HS-27A (cell line): ENCODE results near the gene PAM.

Experiments used
- DNase-seq: peaks from one replicate; pipeline ENCODE4 v3.0.0-alpha.2; 2012; ENCODE audit warnings: low read depth, missing footprints

Gene PAM

GRCh38 chr5:102781359-102781758, 26.3 kb downstream of the PAM start:
- no peak for DNase-seq

GRCh38 chr5:102781786-102782185, 26.7 kb downstream of the PAM start:
- no peak for DNase-seq

DNA sequence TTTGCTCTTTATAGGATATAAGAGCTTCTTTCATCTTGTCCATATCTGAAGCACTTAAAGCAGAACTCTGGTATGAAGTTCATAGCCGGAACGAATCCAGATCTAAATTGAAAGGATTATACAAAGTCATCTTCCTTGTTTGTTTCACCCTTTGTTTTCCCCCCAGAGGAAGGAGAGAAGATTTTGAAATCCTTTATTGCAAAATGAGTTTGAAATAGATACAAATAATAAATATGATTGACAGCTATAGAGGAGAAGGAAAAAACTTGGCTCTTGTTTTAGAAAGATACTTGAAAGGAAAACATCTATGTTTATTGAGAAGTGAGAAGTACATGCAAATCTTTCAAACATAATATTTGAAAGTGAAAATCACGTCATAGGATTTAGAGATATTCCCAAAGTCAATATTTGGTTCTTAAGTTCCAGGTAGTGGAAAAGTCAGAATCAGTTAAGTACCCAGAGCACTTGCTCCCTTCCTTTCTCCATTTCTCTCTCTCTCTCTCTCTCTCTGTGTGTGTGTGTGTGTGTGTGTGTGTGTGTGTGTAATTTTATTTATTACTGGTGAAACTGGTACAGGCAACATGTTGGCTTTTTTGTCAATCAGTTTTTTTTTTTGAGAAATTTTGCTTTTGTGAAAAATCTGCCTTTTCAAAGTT, 27.2 kb downstream of the PAM start:
- no peak for DNase-seq

DNA sequence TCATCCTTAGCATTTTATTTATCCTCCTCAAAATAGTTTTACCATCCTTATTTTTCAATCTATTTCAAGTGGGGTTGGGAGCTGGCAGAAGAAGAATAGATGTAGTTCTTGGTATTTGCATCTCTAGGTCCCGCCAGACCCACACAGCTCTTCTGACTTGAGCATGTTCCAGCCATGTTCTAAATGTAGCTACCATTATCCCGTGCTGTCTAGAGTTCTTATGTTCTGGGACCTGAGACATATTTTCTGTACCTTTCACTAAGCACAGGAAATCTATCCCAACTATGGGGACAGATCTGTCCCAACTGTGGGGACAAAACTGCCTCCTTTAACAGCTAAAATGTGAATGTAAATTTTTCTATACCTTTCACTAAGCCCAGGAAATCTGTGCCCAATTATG, 32.0 kb downstream of the PAM start:
- no peak for DNase-seq

DNA sequence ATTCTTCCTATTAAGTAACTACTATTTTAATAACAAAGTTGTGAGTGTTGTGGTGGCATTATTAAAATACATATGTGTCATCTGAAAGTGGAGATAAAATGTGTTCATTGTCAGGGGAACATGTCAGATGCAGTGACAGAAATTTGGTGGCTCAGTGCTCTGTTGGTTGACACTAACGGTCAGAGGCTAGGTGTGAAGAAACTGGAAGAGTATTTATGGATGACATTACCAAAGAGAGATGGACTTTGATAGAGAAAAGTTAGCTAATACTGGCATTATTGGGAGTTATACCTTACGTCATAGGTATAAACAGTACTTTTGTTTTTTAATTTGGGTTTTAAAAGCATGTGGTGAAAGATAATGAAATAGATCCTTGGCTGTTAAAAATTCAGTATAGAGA, 33.7 kb downstream of the PAM start:
- no peak for DNase-seq

DNA sequence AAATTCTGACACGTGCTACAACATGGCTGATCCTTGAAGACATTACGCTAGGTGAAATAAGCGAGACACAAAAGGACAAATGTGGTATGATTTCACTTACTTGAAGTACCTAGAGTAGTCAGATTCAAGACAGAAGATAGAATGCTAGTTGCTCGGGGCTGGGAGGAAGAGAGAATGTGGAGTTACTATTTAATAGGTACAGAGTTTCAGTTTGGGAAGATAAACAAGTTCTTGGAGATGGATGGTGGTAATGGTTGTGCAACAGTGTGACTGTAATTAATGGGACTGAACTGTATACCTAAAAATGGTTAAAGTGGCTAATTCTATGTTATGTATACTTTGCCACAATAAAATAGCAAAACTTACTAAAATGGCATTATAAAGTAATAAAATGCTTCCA, 34.4 kb downstream of the PAM start:
- no peak for DNase-seq

DNA sequence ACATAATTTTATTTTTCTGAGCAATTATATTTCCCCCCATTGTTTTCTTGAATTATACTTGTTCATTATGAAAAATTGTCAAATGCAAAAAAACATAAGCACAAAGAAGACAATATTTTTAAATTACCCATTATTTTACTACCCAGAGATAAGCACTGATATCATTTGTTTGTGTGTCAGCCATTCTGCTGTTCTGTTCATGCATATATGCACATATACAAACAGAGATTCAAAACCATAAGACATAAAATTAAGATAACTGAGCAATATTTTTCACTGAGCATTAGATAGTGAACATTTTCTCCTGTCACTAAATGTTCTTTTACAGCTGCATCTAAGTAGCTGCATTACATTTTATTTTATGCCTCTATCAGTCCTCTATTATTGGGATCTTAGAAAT, 35.6 kb downstream of the PAM start:
- no peak for DNase-seq

DNA sequence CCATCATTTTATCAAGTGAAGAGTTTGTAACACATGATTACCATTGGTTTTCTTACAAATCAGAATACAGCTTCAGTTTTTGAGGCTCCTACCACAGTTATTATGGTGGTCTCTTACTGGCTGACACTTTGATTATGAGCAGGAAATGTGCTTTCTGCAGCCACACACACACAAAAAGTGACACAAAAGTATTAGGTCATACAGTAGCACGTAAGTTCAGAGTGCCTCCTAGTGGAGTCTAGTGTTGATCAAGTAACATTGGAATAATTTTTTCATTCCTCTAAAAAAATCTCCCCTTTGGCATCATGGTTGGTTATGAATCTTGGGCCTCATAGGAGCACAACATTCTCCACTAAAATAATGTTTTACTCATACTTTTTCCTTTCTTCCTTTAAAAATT, 37.6 kb downstream of the PAM start:
- DNase-seq = no peak

- no peak for DNase-seq
Measured at GRCh38 chr5:102794047-102794446, 38.9 kb downstream of the PAM start.

- no peak for DNase-seq
Measured at GRCh38 chr5:102794677-102795331, 39.7 kb downstream of the PAM start.

DNA sequence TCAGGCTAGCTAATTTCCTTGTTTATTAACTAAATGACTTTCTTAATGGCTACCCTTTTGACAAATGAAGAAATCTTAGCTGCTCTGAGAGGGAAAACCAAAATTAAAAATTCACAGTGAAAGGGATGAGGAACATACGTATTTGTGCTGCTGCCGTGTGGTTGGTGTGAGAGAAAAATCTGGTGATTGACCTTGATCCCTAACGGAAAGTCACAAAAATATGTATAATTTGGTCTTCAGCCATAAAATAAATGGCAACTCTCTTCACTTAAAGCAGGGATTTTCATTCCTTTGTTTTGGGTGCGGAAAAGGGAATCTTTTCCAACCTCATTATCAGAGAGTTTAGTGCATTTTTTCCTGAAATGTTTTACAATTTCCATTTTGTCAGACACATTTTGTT, 40.4 kb downstream of the PAM start:
- DNase-seq = no peak

- no peak for DNase-seq
Measured at GRCh38 chr5:102796009-102796408, 40.9 kb downstream of the PAM start.

DNA sequence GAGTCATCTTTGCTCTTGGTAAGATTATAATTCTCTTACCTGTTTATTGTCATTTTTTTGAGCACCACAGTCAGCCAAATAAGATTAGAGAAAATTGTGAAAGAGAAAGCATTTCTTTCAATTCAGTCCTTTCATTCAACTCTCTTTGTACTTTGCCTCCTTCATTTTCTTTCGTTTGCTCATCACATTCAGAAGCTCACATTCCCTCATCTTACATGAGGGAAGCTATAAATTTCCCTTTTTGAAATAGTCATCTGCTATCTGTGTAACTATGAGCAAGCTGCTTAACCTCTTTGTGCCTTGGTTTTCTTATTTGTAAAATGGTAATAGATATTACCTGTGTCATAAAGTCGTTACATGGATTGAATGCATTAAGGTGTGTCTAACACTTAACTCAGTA, 41.4 kb downstream of the PAM start:
- DNase-seq = no peak

GRCh38 chr5:102797322-102797884, 42.3 kb downstream of the PAM start:
- no peak for DNase-seq

DNA sequence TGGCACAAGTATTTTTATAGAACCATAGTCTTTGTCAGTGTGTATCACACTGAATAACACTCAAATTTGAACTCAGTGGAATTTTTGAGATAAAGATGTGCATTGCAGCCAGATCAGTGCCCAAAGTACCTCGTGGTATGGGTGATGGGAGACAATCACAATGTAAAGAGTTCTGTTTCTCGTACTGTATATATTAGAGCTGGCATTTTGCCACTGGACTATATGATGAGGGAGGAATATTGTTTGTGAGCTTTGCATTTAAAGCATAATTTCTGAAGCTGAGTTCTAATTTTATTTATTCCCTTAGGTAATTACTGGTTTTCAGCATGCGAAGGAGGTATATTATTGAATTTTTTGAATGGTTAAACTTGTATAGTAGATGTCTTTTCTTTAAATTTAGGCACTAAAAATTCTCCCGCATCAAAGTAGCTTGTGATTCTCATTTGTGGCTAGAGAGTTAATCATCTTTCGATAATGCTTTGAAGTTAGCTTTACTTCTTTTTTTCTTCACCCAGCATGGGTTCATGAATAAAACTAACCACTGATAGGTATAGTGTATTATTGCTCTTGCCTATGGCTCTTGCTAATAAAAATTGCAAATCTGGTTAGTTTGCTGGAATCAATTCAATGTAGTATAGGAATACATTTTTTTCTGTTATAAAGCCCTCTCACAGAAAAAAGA, 43.1 kb downstream of the PAM start:
- DNase-seq = no peak

DNA sequence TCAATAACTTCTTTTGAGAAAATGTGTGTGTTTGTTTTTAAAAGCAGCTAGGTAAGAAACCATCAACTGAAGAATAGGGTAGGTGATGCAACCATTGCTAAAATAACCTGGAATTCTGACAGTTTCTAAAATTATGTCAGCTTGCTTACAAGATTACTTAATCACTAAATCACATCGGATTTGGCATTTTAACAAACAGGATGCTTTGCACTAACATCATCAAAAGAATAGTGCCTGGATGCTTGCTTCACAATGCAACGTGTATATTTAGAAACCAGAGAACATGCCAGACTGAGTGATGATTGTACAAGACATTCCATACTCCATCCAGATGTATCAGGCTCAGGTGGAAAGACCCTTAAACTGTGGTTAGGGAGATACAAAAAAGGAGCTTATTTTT, 43.9 kb downstream of the PAM start:
- no peak for DNase-seq

GRCh38 chr5:102800427-102800826, 45.3 kb downstream of the PAM start:
- DNase-seq = no peak

- DNase-seq = no peak
Measured at GRCh38 chr5:102801371-102801770, 46.3 kb downstream of the PAM start.

DNA sequence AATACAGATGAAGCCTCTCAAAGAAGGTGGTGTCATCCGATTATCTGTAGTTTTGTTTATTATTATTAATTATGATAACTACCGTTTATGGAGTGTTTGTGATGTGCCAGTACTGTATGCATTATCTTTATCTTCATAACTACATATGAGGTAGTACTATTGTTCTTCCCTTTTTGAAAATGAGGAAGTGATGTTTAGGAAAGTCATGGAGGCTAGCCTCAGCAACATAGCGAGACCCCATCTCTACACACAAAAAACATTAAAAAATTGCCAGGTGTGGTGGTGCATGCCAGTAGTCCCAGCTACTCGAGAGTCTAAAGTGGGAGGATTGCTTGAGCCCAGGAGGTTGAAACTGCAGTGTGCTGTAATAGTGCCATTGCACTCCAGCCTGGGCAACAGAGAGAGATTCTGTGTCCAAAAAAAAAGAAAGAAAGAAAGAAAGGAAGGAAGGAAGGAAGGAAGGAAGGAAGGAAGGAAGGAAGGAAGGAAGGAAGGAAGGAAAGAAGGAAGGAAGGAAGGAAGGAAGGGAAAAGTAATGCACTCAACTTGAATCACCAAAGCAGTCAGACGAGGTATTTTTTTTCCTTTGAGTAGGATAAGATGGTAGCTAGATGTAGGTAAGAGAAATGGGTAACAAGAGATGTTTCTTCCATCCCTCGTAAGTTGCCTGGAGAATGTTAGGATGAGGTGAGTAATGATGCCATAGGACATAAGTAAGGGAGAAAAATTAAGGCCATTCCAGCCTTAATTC, 47.8 kb downstream of the PAM start:
- DNase-seq = no peak

DNA sequence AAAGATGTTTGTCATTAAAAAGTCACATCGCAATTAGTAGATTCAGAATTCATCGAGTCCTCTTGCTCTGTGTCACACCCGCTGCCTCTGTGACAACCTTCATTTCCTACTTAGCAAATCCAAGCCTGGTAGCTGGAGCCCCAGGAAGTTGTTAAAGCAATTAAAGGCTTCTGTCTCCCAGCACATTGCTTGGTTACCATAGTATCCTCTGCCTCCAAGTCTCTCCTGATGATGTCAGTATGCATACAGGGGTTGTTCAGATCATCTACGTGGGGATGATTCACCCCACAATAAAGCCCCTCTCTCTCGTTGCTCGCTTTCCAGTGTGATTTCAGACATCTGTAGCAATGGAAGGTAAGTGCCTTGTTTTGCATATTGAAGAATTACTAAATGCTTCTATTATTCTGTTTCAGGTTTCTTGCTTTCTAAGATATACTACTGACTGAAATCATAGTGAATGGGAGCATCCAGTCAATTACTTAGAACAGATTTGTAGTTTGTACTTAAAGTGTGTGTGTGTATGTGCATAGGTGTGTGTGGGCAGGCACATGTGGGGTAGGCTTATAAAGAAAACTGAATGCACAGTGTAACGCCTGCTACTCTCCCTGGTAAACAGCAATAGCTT, 52.9 kb downstream of the PAM start:
- DNase-seq = no peak

DNA sequence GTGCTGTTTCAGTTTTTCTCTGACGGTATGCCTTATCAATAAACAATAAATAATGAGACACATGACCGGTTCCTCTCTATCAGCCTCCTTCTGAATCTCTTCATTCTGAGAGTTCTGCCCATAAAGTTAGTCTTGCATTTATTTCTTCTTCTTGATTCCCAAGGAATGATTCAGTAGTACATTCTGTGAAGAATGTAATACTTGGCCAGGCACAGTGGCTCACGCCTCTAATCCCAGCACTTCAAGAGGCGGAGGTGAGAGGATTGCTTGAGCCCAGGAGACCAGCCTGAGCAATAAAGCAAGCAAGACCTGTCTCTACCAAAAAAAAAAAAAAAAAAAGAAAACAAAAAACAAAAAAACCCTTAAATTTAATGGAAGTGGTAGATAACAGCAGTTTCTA, 53.9 kb downstream of the PAM start:
- DNase-seq = no peak

DNA sequence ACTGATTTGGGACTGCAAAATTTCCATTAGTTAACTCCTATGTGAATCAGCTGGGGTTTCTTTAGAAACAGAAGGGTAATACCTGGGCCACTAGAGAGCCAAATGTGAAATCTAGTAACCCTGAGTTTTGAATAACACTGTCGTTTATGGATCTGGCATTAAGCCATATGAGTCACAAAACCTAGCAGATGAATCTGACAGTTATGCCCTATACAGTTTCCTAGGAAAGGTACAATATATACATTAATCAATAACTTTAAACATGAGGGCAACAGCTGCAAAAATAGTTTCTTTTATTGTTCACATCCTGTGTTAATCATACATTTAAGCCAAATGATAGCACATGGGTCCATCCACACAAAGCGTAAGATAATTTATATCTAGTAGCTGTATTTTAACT, 56.9 kb downstream of the PAM start:
- DNase-seq = peak; percentile 19
